ENCODE results near the gene DNM3.

DNM3 gene

GRCh38 chr1:172320733-172321132 is 479.4 kb downstream of the DNM3 start:
- no peaks in the 10 kb centered on the region for H3K4me1 ChIP-seq (ENCODE audit: control insufficient read depth, low read length)
- H3K36me3 ChIP-seq (ENCODE audit: control insufficient read depth, low read length): no peaks in the 10 kb centered on the region
- H3K27ac ChIP-seq (ENCODE audit: low read depth, low read length): no peak overlapping the region
- no peaks in the 10 kb centered on the region for H3K9me3 ChIP-seq (ENCODE audit: control insufficient read depth, insufficient read depth, low read length)
- H3K4me3 ChIP-seq (ENCODE audit: low read length): no peak overlapping the region
- no peaks in the 10 kb centered on the region for H3K9me2 ChIP-seq (replicated peaks; ENCODE audit: control insufficient read depth, low read length)
- H3K79me2 ChIP-seq (ENCODE audit: control insufficient read depth, low read length): no peaks in the 10 kb centered on the region
- TF ChIP-seq, protein P1, sequence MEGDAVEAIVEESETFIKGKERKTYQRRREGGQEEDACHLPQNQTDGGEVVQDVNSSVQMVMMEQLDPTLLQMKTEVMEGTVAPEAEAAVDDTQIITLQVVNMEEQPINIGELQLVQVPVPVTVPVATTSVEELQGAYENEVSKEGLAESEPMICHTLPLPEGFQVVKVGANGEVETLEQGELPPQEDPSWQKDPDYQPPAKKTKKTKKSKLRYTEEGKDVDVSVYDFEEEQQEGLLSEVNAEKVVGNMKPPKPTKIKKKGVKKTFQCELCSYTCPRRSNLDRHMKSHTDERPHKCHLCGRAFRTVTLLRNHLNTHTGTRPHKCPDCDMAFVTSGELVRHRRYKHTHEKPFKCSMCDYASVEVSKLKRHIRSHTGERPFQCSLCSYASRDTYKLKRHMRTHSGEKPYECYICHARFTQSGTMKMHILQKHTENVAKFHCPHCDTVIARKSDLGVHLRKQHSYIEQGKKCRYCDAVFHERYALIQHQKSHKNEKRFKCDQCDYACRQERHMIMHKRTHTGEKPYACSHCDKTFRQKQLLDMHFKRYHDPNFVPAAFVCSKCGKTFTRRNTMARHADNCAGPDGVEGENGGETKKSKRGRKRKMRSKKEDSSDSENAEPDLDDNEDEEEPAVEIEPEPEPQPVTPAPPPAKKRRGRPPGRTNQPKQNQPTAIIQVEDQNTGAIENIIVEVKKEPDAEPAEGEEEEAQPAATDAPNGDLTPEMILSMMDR (IDR thresholded peaks at IDR 0.05; ENCODE audit: low read depth, low read length, poor library complexity, severe bottlenecking): no peak
- TF ChIP-seq EZH2phosphoT487 (IDR thresholded peaks at IDR 0.05; ENCODE audit: borderline replicate concordance, low read length): no peak
- no peaks in the 10 kb centered on the region for H3F3A ChIP-seq (ENCODE audit: control insufficient read depth, insufficient read depth)
- no peaks in the 10 kb centered on the region for H3K27me3 ChIP-seq (ENCODE audit: control insufficient read depth, low read length)
- no peaks in the 10 kb centered on the region for H4K20me1 ChIP-seq (ENCODE audit: control insufficient read depth, insufficient read depth, low read depth, low read length)
- H3K4me2 ChIP-seq (ENCODE audit: low read length): no peak overlapping the region

GRCh38 chr1:172321451-172321850 is 480.2 kb downstream of the DNM3 start:
- H3K4me1 ChIP-seq (ENCODE audit: control insufficient read depth, low read length): no peaks in the 10 kb centered on the region

GRCh38 chr1:172322219-172323061 is 481.1 kb downstream of the DNM3 start:
- no peaks in the 10 kb centered on the region for H3F3A ChIP-seq (ENCODE audit: control insufficient read depth, insufficient read depth)
- H4K20me1 ChIP-seq (ENCODE audit: control insufficient read depth, insufficient read depth, low read depth, low read length): no peaks in the 10 kb centered on the region
- no peaks in the 10 kb centered on the region for H3K36me3 ChIP-seq (ENCODE audit: control insufficient read depth, low read length)
- H3K9me3 ChIP-seq (ENCODE audit: control insufficient read depth, insufficient read depth, low read length): no peaks in the 10 kb centered on the region
- H3K27me3 ChIP-seq (ENCODE audit: control insufficient read depth, low read length): no peaks in the 10 kb centered on the region
- TF ChIP-seq EZH2phosphoT487 (IDR thresholded peaks at IDR 0.05; ENCODE audit: borderline replicate concordance, low read length): no peak
- TF ChIP-seq, protein P1 (IDR thresholded peaks at IDR 0.05; ENCODE audit: low read depth, low read length, poor library complexity, severe bottlenecking): no peak
- no peaks in the 10 kb centered on the region for H3K4me1 ChIP-seq (ENCODE audit: control insufficient read depth, low read length)
- H3K79me2 ChIP-seq (ENCODE audit: control insufficient read depth, low read length): no peaks in the 10 kb centered on the region
- no peak overlapping the region for H3K4me3 ChIP-seq (ENCODE audit: low read length)
- no peak overlapping the region for H3K4me2 ChIP-seq (ENCODE audit: low read length)
- H3K9me2 ChIP-seq (replicated peaks; ENCODE audit: control insufficient read depth, low read length): no peaks in the 10 kb centered on the region
- no peak overlapping the region for H3K27ac ChIP-seq (ENCODE audit: low read depth, low read length)

More at GRCh38 chr1:172321451-172321850, 480.2 kb downstream of the DNM3 start:
- Histone ChIP-seq H3K9me3 (ENCODE audit: control insufficient read depth, insufficient read depth, low read length) (no peaks in the 10 kb centered on the region), H3K79me2 (ENCODE audit: control insufficient read depth, low read length) (no peaks in the 10 kb centered on the region), H3K27ac (ENCODE audit: low read depth, low read length) (no peak overlapping the region), H3K4me3 (ENCODE audit: low read length) (no peak overlapping the region), H3K9me2 (replicated peaks; ENCODE audit: control insufficient read depth, low read length) (no peaks in the 10 kb centered on the region), H3K4me2 (ENCODE audit: low read length) (no peak overlapping the region), H3F3A (ENCODE audit: control insufficient read depth, insufficient read depth) (no peaks in the 10 kb centered on the region), H4K20me1 (ENCODE audit: control insufficient read depth, insufficient read depth, low read depth, low read length) (no peaks in the 10 kb centered on the region), H3K27me3 (ENCODE audit: control insufficient read depth, low read length) (no peaks in the 10 kb centered on the region), H3K36me3 (ENCODE audit: control insufficient read depth, low read length) (no peaks in the 10 kb centered on the region)
- no peak for TF ChIP-seq EZH2phosphoT487 (IDR thresholded peaks at IDR 0.05; ENCODE audit: borderline replicate concordance, low read length)
- TF ChIP-seq, protein P1 (IDR thresholded peaks at IDR 0.05; ENCODE audit: low read depth, low read length, poor library complexity, severe bottlenecking): no peak

Data from DOHH2 (cell line).